ENCODE measurements around the gene RAB10.
"Not testable (repeated sequence)": the region's sequence is repeated elsewhere in the genome, so short reads cannot be mapped to it uniquely, and the experiment has no call there.

Gene RAB10

GRCh38 chr2:26144953-26145680 lies 111.2 kb downstream of the RAB10 start:
- in situ Hi-C loops (cut with HindIII; ENCODE audit: low sequenced_read_pairs) = loop anchor here (10.0 kb wide), 1 partner anchor 200 kb away; no protein-coding TSS in a partner anchor

- in situ Hi-C loops (cut with HindIII; ENCODE audit: low sequenced_read_pairs) = loop anchor here (10.0 kb wide), 1 partner anchor 204 kb away; no protein-coding TSS in a partner anchor
These were observed 114.6 kb downstream of the RAB10 start for GRCh38 chr2:26148501-26148900.

- in situ Hi-C loops (cut with HindIII; ENCODE audit: low sequenced_read_pairs) = no loop called here
These were observed 116.4 kb downstream of the RAB10 start for GRCh38 chr2:26150243-26150642.

GRCh38 chr2:26157580-26157979 lies 123.7 kb downstream of the RAB10 start:
- in situ Hi-C loops (cut with HindIII; ENCODE audit: low sequenced_read_pairs) = no loop called here

GRCh38 chr2:26161926-26162325 lies 128.0 kb downstream of the RAB10 start:
- in situ Hi-C loops (cut with HindIII; ENCODE audit: low sequenced_read_pairs) = no loop called here

- in situ Hi-C loops (cut with HindIII; ENCODE audit: low sequenced_read_pairs) = no loop called here
These were observed 129.1 kb downstream of the RAB10 start for GRCh38 chr2:26162963-26163362.

GRCh38 chr2:26164231-26164630 lies 130.3 kb downstream of the RAB10 start:
- in situ Hi-C loops (cut with HindIII; ENCODE audit: low sequenced_read_pairs) = no loop called here

GRCh38 chr2:26164641-26165211 lies 130.8 kb downstream of the RAB10 start:
- in situ Hi-C loops (cut with HindIII; ENCODE audit: low sequenced_read_pairs) = no loop called here

- in situ Hi-C loops (cut with HindIII; ENCODE audit: low sequenced_read_pairs) = no loop called here
These were observed 131.5 kb downstream of the RAB10 start for GRCh38 chr2:26165403-26165802.

GRCh38 chr2:26166541-26166940 lies 132.7 kb downstream of the RAB10 start:
- in situ Hi-C loops (cut with HindIII; ENCODE audit: low sequenced_read_pairs) = not testable (repeated sequence)

GRCh38 chr2:26168785-26169184 lies 134.9 kb downstream of the RAB10 start:
- in situ Hi-C loops (cut with HindIII; ENCODE audit: low sequenced_read_pairs) = no loop called here

GRCh38 chr2:26169226-26169625 lies 135.3 kb downstream of the RAB10 start:
- in situ Hi-C loops (cut with HindIII; ENCODE audit: low sequenced_read_pairs) = no loop called here

- in situ Hi-C loops (cut with HindIII; ENCODE audit: low sequenced_read_pairs) = no loop called here
These were observed 136.0 kb downstream of the RAB10 start for GRCh38 chr2:26169681-26170414.

- in situ Hi-C loops (cut with HindIII; ENCODE audit: low sequenced_read_pairs) = no loop called here
These were observed 136.9 kb downstream of the RAB10 start for GRCh38 chr2:26170795-26171194.

- in situ Hi-C loops (cut with HindIII; ENCODE audit: low sequenced_read_pairs) = no loop called here
These were observed 138.4 kb downstream of the RAB10 start for GRCh38 chr2:26172189-26172870.

- in situ Hi-C loops (cut with HindIII; ENCODE audit: low sequenced_read_pairs) = no loop called here
These were observed 139.2 kb downstream of the RAB10 start, which contains the start of gene GAREM2 for GRCh38 chr2:26172871-26173775. Gene GAREM2 (plus strand): TSS chr2:26173088. CDS start chr2:26173221, 133 bp downstream.

GRCh38 chr2:26173776-26174482 lies 140.0 kb downstream of the RAB10 start:
- in situ Hi-C loops (cut with HindIII; ENCODE audit: low sequenced_read_pairs) = no loop called here

- in situ Hi-C loops (cut with HindIII; ENCODE audit: low sequenced_read_pairs) = no loop called here
These were observed 141.0 kb downstream of the RAB10 start for GRCh38 chr2:26174691-26175465.

All from endothelial cell of hepatic sinusoid (primary cell).